OCI-LY7 (cell line): ENCODE results near the gene BCL2L13. TPM values are rescaled to one million over a fixed set of nuclear protein-coding genes. Genes with fewer than 3 reads are reported as not detected.

ENCODE experiments used
- BruUV-seq: library from RNA; stranded (reverse); fragments of 400-500 nt; replicated peaks from 2 replicates; lab custom pipeline; 2021; lab: Mats Ljungman, UMichigan
- CTCF ChIA-PET: fragments of 300-600 bp; sonication (Branson Sonifier 250); formaldehyde crosslinking; loops from one replicate; lab custom pipeline; 2022; ENCODE audit warnings: antibody characterized with exemption; ENCODE audit not compliant: unreplicated experiment; lab: Charles Lee
- POLR2A ChIA-PET: fragments of 300-600 bp; sonication (Branson Sonifier 250); formaldehyde crosslinking; loops from one replicate; lab custom pipeline; 2022; ENCODE audit warnings: antibody characterized with exemption; lab: Charles Lee
- DNase-seq: peaks from one replicate; pipeline ENCODE4 v3.0.0-alpha.2; 2015; ENCODE audit warnings: low spot score
- H2AFZ ChIP-seq: fragments of 200-600 bp; sonication (generic), shearing (Covaris generic); 2 replicates; pipeline ENCODE4 v1.6.1; 2014; ENCODE audit warnings: mild to moderate bottlenecking, antibody characterized with exemption, low read length, moderate library complexity
- H3K27ac ChIP-seq: fragments of 200-600 bp; sonication (generic); 2 replicates; pipeline ENCODE4 v1.5.1; 2014; ENCODE audit warnings: mixed run types, low read depth, mild to moderate bottlenecking, moderate library complexity, low read length, inconsistent platforms; ENCODE audit not compliant: poor library complexity, severe bottlenecking
- H3K36me3 ChIP-seq: fragments of 200-600 bp; sonication (generic); 2 replicates; pipeline ENCODE4 v1.6.1; 2014; ENCODE audit warnings: mild to moderate bottlenecking, antibody characterized with exemption, low read length, moderate library complexity, mixed read lengths; ENCODE audit not compliant: insufficient read depth
- H3K4me1 ChIP-seq: fragments of 200-600 bp; sonication (generic); 2 replicates; pipeline ENCODE4 v1.5.1; 2014; ENCODE audit warnings: mild to moderate bottlenecking, low read length; ENCODE audit not compliant: insufficient read depth, poor library complexity, severe bottlenecking
- H3K4me2 ChIP-seq: fragments of 200-600 bp; sonication (generic); 2 replicates; pipeline ENCODE4 v1.6.1; 2014; ENCODE audit warnings: mild to moderate bottlenecking, low read length
- H3K4me3 ChIP-seq: fragments of 200-600 bp; sonication (generic); 2 replicates; pipeline ENCODE4 v1.5.1; 2014; ENCODE audit warnings: mild to moderate bottlenecking, low read depth, low read length; ENCODE audit not compliant: poor library complexity, severe bottlenecking
- H3K79me2 ChIP-seq: fragments of 200-600 bp; sonication (generic); 2 replicates; pipeline ENCODE4 v1.6.1; 2016; ENCODE audit warnings: low read depth, mild to moderate bottlenecking, low read length, moderate library complexity, mixed read lengths; ENCODE audit not compliant: insufficient read depth
- H3K9me2 ChIP-seq: fragments of 200-600 bp; sonication (generic); 2 replicates; pipeline ENCODE4 v1.6.1; 2016; ENCODE audit warnings: mild to moderate bottlenecking, low read length, mixed read lengths; ENCODE audit not compliant: insufficient read depth
- H3K9me3 ChIP-seq: fragments of 200-600 bp; sonication (generic); 2 replicates; pipeline ENCODE4 v1.6.1; 2014; ENCODE audit warnings: mild to moderate bottlenecking, mixed run types, low read length, mixed read lengths
- H4K20me1 ChIP-seq: fragments of 200-600 bp; sonication (generic); 2 replicates; pipeline ENCODE4 v1.6.1; 2014; ENCODE audit warnings: mild to moderate bottlenecking, antibody characterized with exemption, low read length, moderate library complexity, mixed read lengths; ENCODE audit not compliant: insufficient read depth
- CTCF ChIP-seq: fragments of 200-600 bp; sonication (generic); conservative IDR thresholded peaks from 2 replicates; pipeline ENCODE4 v1.5.1; 2014; ENCODE audit warnings: mild to moderate bottlenecking, antibody characterized with exemption, low read length, moderate library complexity, mixed read lengths
- EZH2phosphoT487 ChIP-seq: fragments of 200-600 bp; sonication (generic); IDR thresholded peaks from 2 replicates; pipeline ENCODE4 v1.6.1; 2018; ENCODE audit warnings: low read depth, borderline replicate concordance, mild to moderate bottlenecking, mixed run types, antibody characterized with exemption, low read length, moderate library complexity, mixed read lengths
- intact Hi-C: fragments of 100-400 bp; cut with micrococcal nuclease; formaldehyde crosslinking; loops from one replicate; pipeline ENCODE4 v1.10.0; 2022; ENCODE audit not compliant: unreplicated experiment
- microRNA-seq: library from miRNA; unstranded; fragments of <30 nt; microRNA quantifications from one replicate; pipeline ENCODE4 v1.2.0, GENCODE V29; 2022; ENCODE audit warnings: borderline replicate concordance
- small RNA-seq: library from RNA; depleted of rRNA; stranded (forward); fragments of <200 nt; gene quantifications from one replicate; pipeline ENCODE3, GENCODE V24; 2014
- total RNA-seq, 2 experiments: library from RNA; depleted of rRNA in 1 of 2; stranded (reverse); fragments of >200 nt in 1 of 2; shearing (Covaris generic) in 1 of 2; gene quantifications; 2 replicates each; pipeline ENCODE4 v1.2.3, GENCODE V29; 2014 to 2022

The BCL2L13 gene
- total RNA-seq, 2 experiments from 2014 or later: 25.2 to 38.3 TPM

GRCh38 chr22:17780116-17780740 is 141.7 kb downstream of the BCL2L13 start:
- Histone ChIP-seq H3K4me3 (no peak overlapping the region), H4K20me1 (no peaks in the 10 kb centered on the region), H3K79me2 (peaks cover 23% of the 10 kb centered on the region; the same call in 1 of the 2 replicates), H2AFZ (no peak overlapping the region), H3K27ac (no peak overlapping the region), H3K9me3 (no peaks in the 10 kb centered on the region), H3K36me3 (no peaks in the 10 kb centered on the region), H3K4me2 (peak overlapping the region; percentile 81; the same call in 1 of the 2 replicates), H3K4me1 (peaks cover 58% of the 10 kb centered on the region), H3K9me2 (no peaks in the 10 kb centered on the region)
- DNase-seq: no peak
- ChIA-PET CTCF (interaction anchor here (1.0 kb wide), 1 partner anchor 36 kb away, joined by 4 read pairs; no protein-coding TSS in a partner anchor), POLR2A (interaction anchor here (1.3 to 1.4 kb wide), 3 partner anchors 10 to 291 kb away, joined by 3 to 5 read pairs (median 3); no protein-coding TSS in a partner anchor)
- no TSS peak for BruUV-seq
- TF ChIP-seq EZH2phosphoT487: no peak
- no peak for TF ChIP-seq CTCF
- intact Hi-C loops: no loop called here

Small RNAs within 50 kb of the gene (microRNA-seq; reads per million reads assigned to microRNA genes)
- gene MIR3198-1: not detected

Small RNAs within 50 kb of the gene (small RNA-seq; reads per million reads assigned to genes)
- not detected for gene MIR3198-1

Other genes with a start within 250 kb of the BCL2L13 start
- gene SLC25A18, start 75.3 kb upstream of the BCL2L13 start, total RNA-seq (2014; rRNA removed; shearing (Covaris generic)): not detected in 2 replicates
- not detected in 2 replicates for gene SLC25A18, start 75.3 kb upstream of the BCL2L13 start, total RNA-seq (2022)
- 82.2 and 86.5 TPM in 2 replicates for gene ATP6V1E1, start 10.0 kb upstream of the BCL2L13 start, total RNA-seq (2014; rRNA removed; shearing (Covaris generic))
- gene ATP6V1E1, start 10.0 kb upstream of the BCL2L13 start, total RNA-seq (2022): 100 and 108 TPM in 2 replicates
- 59.9 and 87.8 TPM in 2 replicates for gene BID, start 135.7 kb downstream of the BCL2L13 start, total RNA-seq (2014; rRNA removed; shearing (Covaris generic))
- 51.9 and 60.3 TPM in 2 replicates for gene BID, start 135.7 kb downstream of the BCL2L13 start, total RNA-seq (2022)